Epithelial cell of proximal tubule (primary cell): ENCODE measurements around the gene LAMA2. TPM values are rescaled to one million over a fixed set of nuclear protein-coding genes. Genes with fewer than 3 reads are reported as not detected.

Experiments
- DNase-seq: peaks from one replicate; pipeline ENCODE4 v3.0.0-alpha.2; 2011; ENCODE audit warnings: low read depth
- H3K4me3 ChIP-seq: 2 replicates; pipeline ENCODE4 v1.5.1; 2011; ENCODE audit warnings: low read depth, mild to moderate bottlenecking, low read length
- total RNA-seq: library from RNA; depleted of rRNA; stranded (reverse); fragments of >200 nt; gene quantifications from 2 replicates; pipeline ENCODE4 v1.2.3, GENCODE V29; 2015
- TF ChIP-seq, protein P1 (sequence below): conservative IDR thresholded peaks from 2 replicates; pipeline ENCODE4 v1.5.1; 2012; ENCODE audit warnings: low read depth, mild to moderate bottlenecking, low read length

LAMA2 gene
- total RNA-seq, 1 donor from 2014 or later = 0.69 TPM

DNA sequence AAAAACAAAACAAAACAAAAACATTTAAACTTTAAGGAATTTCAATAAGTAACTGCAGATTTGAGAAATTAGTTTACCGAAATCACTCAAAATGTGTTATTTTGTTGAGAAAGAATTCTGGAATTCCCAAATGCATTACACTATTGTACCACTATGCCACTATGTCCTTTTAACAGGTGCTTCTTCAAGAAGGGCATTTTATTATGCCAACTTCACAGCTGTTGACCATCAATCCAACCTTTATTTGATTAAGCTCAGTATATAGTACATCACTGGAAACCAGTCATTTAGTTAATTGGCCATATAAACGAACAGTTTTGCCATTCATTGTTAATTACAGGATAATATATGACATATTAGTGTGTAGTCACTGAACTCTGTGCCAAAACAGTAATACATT lies 605.4 kb downstream of the LAMA2 start:
- H3K4me3 ChIP-seq = no peak overlapping the region
- no peak for DNase-seq
- TF ChIP-seq, protein P1, sequence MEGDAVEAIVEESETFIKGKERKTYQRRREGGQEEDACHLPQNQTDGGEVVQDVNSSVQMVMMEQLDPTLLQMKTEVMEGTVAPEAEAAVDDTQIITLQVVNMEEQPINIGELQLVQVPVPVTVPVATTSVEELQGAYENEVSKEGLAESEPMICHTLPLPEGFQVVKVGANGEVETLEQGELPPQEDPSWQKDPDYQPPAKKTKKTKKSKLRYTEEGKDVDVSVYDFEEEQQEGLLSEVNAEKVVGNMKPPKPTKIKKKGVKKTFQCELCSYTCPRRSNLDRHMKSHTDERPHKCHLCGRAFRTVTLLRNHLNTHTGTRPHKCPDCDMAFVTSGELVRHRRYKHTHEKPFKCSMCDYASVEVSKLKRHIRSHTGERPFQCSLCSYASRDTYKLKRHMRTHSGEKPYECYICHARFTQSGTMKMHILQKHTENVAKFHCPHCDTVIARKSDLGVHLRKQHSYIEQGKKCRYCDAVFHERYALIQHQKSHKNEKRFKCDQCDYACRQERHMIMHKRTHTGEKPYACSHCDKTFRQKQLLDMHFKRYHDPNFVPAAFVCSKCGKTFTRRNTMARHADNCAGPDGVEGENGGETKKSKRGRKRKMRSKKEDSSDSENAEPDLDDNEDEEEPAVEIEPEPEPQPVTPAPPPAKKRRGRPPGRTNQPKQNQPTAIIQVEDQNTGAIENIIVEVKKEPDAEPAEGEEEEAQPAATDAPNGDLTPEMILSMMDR = no peak

GRCh38 chr6:129489215-129489765 lies 606.4 kb downstream of the LAMA2 start:
- no peak for DNase-seq
- TF ChIP-seq, protein P1 = no peak
- no peak overlapping the region for H3K4me3 ChIP-seq

- TF ChIP-seq, protein P1 = no peak
- H3K4me3 ChIP-seq = peak overlapping the region; percentile 44
- DNase-seq = peak; percentile 97
Observed at GRCh38 chr6:129490521-129491255, 607.8 kb downstream of the LAMA2 start.

DNA sequence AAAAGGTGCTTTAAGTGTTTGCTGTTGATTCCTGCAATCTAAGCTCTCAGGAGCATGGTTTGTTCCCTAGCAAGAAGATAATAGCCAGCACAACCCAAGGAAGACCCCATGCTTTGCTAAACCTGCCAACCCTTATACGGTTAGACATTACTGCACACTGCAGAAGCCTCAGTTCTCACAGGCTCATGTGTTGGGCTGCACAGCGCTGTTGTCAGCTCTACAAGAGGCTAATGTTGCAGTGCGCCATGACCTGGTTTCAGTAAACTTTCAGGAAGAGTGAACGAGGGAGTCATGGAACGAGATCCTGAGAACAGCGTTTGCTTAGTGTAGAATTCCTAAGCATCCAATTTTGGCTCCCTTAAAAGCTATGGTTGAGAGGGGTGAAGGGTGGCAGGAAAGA lies 608.5 kb downstream of the LAMA2 start:
- DNase-seq = no peak
- H3K4me3 ChIP-seq = no peak overlapping the region
- TF ChIP-seq, protein P1 = no peak

DNA sequence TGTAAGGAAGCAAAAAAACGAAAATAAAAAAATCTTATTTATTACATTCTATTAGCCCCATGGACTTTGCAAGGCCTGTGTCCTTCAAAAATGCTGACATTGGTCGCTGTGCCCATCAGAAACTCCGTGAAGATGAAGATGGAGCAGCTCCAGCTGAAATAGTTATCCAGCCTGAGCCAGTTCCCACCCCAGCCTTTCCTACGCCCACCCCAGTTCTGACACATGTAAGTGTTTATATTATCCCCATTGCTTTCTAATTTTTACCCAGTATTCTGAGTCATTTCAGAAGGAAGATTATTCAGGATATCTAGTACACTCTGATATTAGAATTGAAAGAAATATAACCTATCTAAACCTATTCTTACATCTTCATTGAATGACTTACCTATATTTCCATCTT lies 609.3 kb downstream of the LAMA2 start:
- TF ChIP-seq, protein P1 = no peak
- DNase-seq = no peak
- H3K4me3 ChIP-seq = no peak overlapping the region

DNA sequence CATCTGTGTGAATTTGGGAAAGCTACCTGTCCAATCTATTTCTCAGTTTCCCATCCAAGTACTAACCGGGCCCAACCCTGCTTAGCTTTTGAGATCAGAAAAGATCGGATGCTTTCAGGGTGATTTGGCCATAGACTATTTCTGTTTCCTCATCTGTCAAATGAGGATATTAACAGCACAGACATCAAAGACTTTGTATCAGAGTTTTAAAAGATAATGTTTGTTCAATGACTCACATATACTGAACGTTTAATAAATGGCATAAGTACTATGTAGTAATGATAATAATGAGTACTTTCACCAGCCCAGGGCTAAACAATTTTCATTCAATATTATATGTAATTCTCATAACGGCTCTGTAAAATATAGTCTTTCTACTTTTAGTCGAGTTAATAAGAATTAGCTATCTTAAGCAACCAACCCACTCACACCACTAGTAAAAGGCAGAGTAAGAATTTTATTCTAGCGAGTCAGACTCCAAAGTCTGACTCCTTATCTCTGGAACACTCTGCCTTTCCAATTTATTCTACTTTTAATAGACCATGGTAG lies 610.5 kb downstream of the LAMA2 start:
- TF ChIP-seq, protein P1 = no peak
- H3K4me3 ChIP-seq = no peak overlapping the region
- peak; percentile 57 for DNase-seq
